Amniotic epithelial cell (primary cell): ENCODE measurements around the gene ZSCAN9.

Experiments used
- DNase-seq: peaks from one replicate; pipeline ENCODE4 v3.0.0-alpha.2; 2010; ENCODE audit warnings: low read depth

Gene ZSCAN9

GRCh38 chr6:28225056-28225834, at the start of gene ZSCAN9:
ZSCAN9 (plus strand) TSS chr6:28225275; CDS start chr6:28227085, 1,810 bp downstream.
- DNase-seq = peak; percentile 88

- no peak for DNase-seq
Measured at GRCh38 chr6:28176373-28176772, 48.7 kb upstream of the ZSCAN9 start.

- DNase-seq = no peak
Measured at GRCh38 chr6:28182255-28182654, 42.8 kb upstream of the ZSCAN9 start.

DNA sequence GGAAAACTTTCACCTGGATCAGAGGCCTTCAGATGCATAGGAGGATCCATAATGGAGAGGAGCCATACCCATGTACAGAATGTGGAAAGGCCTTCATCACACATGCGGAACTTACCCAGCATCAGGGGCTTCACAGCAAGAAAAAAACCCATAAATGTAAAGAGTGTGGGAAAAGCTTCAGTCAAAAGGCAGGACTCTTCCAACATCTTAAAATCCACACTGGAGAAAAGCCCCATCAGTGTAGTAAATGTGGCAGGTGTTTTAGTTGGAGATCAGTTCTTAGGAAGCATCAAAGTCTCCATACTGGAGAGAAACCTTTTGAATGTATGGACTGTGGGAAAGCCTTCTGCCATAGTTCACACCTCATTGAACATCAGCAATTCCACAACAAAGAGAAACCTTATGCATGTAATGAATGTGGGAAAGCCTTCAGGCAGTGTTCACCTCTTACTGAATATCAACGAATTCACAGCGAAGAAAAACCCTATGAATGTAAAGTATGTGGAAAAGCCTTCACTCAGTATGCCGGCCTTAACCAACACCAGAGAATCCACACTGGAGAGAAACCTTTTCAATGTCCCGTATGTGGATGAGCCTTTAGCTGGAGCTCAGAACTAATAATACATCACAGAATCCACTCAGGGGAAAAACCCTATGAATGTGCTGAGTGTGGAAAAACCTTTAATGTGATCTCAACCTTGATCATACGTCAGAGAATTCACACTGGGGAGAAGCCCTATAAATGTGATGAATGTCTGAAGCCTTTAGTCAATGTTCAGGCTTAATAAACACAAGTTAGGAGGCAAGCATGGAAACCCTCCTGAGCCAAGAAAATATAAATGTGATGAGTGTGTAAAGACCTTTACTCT, 36.7 kb upstream of the ZSCAN9 start:
- DNase-seq = no peak

- DNase-seq = no peak
Measured at GRCh38 chr6:28200020-28200419, 25.1 kb upstream of the ZSCAN9 start.

GRCh38 chr6:28203201-28203600, 21.9 kb upstream of the ZSCAN9 start:
- DNase-seq = no peak

GRCh38 chr6:28205879-28206278, 19.2 kb upstream of the ZSCAN9 start:
- peak; percentile 21 for DNase-seq

DNA sequence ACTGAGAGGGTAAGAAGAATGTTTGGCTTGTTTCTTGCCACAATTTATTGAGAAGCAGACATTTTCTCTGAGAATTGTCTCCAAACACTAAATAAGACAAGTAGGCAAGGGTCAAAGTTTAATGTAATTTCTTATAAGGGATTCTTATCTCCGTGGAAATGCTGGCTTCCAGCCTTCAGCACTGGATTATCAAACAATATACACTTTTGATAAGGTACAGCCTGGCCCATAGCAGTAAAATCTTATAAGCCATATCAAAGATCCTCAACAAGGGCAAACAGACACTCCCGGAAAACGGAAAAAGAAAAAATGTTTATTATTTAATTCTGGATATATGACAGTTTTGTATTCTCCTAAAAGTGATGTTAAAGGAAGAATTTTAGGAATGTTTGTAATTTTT, 18.5 kb upstream of the ZSCAN9 start:
- no peak for DNase-seq

- DNase-seq = no peak
Measured at GRCh38 chr6:28206928-28207509, 18.1 kb upstream of the ZSCAN9 start.

DNA sequence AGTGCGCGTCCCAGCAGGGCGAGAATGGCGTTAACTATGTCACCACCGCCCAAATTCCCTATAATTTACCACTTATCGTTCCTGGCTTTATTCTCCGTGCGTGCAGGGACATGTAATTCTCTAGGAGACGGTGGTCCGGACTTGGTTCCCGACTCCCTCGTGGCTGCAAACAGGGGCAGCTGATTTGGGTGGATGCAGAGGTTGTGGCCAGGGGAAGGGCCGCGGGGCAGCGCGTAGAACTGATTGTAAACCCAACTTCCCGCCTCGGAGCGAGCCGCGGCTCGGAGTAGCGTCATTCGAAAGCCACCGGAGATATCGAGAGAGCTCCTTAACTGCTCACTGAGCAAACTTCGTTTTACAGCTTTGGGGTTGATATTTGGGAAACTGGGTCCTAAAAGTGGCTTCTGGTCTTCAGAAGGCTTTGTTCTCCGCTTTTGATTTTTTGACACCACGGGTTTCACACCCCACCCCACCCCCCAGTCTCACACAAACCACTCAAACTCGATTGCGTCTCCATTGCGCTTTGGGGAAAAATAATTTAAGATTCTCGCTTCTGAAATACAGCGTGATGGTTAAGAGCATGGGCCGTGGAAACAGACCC, 17.5 kb upstream of the ZSCAN9 start:
- no peak for DNase-seq

GRCh38 chr6:28208111-28208659, 16.9 kb upstream of the ZSCAN9 start:
- no peak for DNase-seq

DNA sequence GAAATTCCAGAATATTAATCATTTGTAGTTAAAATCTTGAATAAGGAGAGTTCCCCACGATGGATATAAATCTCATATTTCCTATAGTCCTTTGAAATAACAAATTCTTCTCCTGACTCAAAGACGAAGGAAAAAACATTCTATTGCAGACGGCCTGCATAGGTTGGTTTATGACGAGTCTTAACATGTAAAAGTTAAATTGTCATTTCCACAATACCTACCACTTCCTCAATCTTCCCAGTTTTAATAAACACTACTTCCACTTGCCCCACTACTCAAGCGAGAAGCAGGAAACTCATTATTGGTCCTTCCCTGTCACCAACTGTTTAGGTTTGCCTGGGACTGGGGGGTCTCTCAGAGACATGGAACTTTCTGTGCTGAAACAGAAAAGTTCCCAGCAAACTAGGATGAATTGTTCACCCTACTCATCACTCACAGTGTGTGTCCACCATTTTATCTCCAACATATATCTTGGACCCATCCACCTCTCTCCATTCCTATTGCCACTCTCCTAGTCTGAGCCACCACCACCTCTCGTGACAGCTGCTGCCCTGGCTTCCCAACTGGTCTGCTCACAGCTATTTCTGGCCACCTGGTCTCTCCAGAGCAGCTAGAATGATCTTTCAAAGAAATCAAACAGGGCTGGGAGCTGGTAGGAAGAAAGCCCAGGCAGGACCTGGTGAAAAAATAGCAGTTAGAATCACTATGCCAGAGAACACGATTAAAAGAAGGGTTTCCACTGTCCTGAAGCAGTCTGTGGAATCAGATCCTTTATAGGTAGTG, 15.1 kb upstream of the ZSCAN9 start:
- no peak for DNase-seq

DNA sequence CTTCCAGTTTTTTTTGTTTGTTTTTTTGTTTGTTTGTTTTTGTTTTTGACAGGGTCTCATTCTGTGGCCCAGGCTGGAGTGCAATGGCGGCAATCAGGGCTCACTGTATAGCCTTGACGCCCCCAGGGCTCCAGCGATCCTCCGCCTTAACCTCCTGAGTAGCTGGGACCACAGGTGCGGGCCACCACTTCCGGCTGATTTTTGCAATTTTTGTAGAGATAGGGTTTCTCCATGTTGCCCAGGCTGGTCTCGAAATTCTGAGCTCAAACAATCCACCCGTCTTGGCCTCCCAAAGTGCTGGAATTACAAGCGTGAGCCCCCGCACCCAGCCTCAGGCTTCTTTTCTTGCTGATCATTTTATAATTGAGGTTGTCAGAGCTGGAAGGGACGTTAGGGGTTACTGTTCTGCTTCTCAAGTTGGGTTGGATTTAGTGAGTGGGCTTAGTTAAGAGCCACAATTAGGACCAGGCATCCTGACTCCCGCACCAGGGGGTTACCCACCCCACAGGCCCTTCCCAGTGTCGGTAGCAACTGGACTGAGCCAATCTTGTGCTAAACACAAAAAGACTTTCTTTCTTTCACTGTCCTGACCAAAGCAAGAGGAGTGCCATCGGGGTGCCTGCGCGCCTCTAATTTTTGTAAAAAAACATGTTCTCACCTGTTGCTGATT, 13.1 kb upstream of the ZSCAN9 start:
- DNase-seq = no peak

DNA sequence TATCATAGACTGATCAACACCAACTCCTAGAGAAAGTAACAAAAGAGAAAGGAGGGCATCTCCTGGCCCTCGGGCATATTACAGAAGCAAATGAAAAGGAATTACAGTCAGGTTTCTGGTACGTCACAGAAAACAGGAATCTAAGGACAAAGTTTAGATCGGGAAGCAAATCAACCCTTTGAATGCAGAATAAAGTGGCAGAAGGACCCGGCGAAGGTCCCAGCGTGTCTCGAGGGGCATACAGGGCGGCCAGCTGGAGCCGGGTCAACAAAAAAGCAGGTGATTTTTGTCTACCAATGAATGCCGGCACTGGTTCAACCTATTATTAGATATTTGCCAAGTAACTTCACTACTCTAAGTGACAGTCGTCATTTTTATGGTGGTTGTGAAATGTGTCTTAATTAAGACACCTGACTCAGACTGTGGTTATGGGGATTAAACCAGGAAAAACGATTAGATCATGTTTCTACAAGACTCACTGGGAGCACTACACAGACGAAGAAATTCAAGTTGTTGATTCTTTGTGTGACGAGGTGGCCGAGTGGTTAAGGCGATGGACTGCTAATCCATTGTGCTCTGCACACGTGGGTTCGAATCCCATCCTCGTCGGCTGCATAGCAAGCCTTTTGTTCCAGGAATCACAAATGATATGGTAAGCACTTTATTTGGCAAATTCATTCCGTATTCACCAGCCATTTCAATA, 12.4 kb upstream of the ZSCAN9 start:
- peak; percentile 71 for DNase-seq

- no peak for DNase-seq
Measured at GRCh38 chr6:28213213-28213523, 11.9 kb upstream of the ZSCAN9 start.

GRCh38 chr6:28215425-28215824, 9.7 kb upstream of the ZSCAN9 start:
- DNase-seq = no peak

DNA sequence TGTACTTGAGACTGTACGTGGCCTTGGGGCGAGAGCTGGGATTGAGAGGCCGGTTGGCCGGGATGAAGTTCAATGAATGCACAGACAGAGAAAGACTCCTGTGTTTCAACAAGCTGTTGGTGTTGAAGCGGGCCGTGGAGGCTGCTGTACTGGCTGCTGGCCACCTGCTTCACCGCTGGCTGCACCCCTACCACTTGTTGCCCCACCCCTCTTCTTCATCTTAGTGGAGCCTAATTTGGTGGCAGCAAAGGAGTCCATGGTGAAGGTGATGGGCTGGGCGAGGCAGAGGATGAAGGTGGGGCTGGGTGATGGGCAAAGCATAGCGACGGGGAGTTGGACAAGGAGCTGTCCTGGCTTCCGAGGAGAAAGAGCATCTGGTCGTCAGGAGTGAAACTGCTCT, 7.2 kb upstream of the ZSCAN9 start:
- no peak for DNase-seq

GRCh38 chr6:28218312-28219248, 6.5 kb upstream of the ZSCAN9 start:
- peak; percentile 40 for DNase-seq
